NOMO-1 treated with dmso at 0.1 percent for 144 hours (cell line): ENCODE data around the gene MC5R.
"Not testable (repeated sequence)": the region's sequence is repeated elsewhere in the genome, so short reads cannot be mapped to it uniquely, and the experiment has no call there.

Source experiments
- DNase-seq: peaks from one replicate; lab custom pipeline; 2025; ENCODE audit not compliant: unreplicated experiment; lab: John Stamatoyannopoulos, UW

The MC5R gene

GRCh38 chr18:13836559-13836958 is 12.6 kb downstream of the MC5R start:
- DNase-seq, result no peak

- no peak for DNase-seq
Measured at GRCh38 chr18:13849791-13850190, 25.8 kb downstream of the MC5R start.

- DNase-seq, result not testable (repeated sequence)
Measured at GRCh38 chr18:13862898-13863297, 38.9 kb downstream of the MC5R start.

- DNase-seq, result no peak
Measured at GRCh38 chr18:13868501-13869271, 44.7 kb downstream of the MC5R start.

GRCh38 chr18:13871701-13872100 is 47.8 kb downstream of the MC5R start:
- no peak for DNase-seq

GRCh38 chr18:13872373-13872772 is 48.4 kb downstream of the MC5R start:
- DNase-seq, result no peak

- DNase-seq, result no peak
Measured at GRCh38 chr18:13872932-13873331, 49.0 kb downstream of the MC5R start.

- no peak for DNase-seq
Measured at GRCh38 chr18:13874558-13874957, 50.6 kb downstream of the MC5R start.
